ENCODE measurements around the gene KRT78. TPM values are rescaled to one million over a fixed set of nuclear protein-coding genes. Genes with fewer than 3 reads are reported as not detected.

Gene KRT78
- total and polyA plus RNA-seq, 2 donors (not counting 1 experiment from before 2014, with no cell fraction given), result not detected

- H3K27me3 Mint-ChIP-seq, result peaks cover 13% of the 10 kb centered on the region
- H3K27ac ChIP-seq (ENCODE audit: low read length in 2 of 2), result no peak overlapping the region
- no peak overlapping the region for H2AFZ ChIP-seq (ENCODE audit: insufficient read depth, low read depth, low read length, poor library complexity, severe bottlenecking)
- peaks cover 25 to 32% of the 10 kb centered on the region in 2 donors for H3K4me1 ChIP-seq (ENCODE audit: control insufficient read depth in 2 of 2, insufficient read depth in 2 of 2, low read length in 2 of 2)
- TF ChIP-seq, protein P1, sequence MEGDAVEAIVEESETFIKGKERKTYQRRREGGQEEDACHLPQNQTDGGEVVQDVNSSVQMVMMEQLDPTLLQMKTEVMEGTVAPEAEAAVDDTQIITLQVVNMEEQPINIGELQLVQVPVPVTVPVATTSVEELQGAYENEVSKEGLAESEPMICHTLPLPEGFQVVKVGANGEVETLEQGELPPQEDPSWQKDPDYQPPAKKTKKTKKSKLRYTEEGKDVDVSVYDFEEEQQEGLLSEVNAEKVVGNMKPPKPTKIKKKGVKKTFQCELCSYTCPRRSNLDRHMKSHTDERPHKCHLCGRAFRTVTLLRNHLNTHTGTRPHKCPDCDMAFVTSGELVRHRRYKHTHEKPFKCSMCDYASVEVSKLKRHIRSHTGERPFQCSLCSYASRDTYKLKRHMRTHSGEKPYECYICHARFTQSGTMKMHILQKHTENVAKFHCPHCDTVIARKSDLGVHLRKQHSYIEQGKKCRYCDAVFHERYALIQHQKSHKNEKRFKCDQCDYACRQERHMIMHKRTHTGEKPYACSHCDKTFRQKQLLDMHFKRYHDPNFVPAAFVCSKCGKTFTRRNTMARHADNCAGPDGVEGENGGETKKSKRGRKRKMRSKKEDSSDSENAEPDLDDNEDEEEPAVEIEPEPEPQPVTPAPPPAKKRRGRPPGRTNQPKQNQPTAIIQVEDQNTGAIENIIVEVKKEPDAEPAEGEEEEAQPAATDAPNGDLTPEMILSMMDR (IDR thresholded peaks at IDR 0.05), result no peak
- TF ChIP-seq EZH2 (IDR thresholded peaks at IDR 0.05; ENCODE audit: borderline replicate concordance, insufficient read depth, low read depth, low read length, poor library complexity, severe bottlenecking), result no peak
- no peaks in the 10 kb centered on the region for H4K20me1 ChIP-seq (ENCODE audit: control insufficient read depth, insufficient read depth, low read length, poor library complexity, severe bottlenecking)
- ATAC-seq (ENCODE audit: low read depth) (no peak), DNase-seq (no peak)
- peaks cover 37% of the 10 kb centered on the region for H3K4me1 Mint-ChIP-seq
- H3K27ac Mint-ChIP-seq, result no peak overlapping the region
- H3K4me2 ChIP-seq (replicated peaks; ENCODE audit: low read depth, low read length, poor library complexity, severe bottlenecking), result no peak overlapping the region
- no peak overlapping the region for H3K4me3 ChIP-seq (ENCODE audit: control extremely low read depth in 1 of 5, extremely low read depth in 1 of 5, insufficient read depth in 1 of 5, low read depth in 2 of 5, low read length in 4 of 5)
- no peaks in the 10 kb centered on the region for H3K9me3 ChIP-seq (ENCODE audit: control extremely low read depth in 1 of 3, control insufficient read depth in 2 of 3, insufficient read depth in 1 of 3, low read length in 2 of 3)
- H3K36me3 ChIP-seq (replicated peaks in 1 of 2; ENCODE audit: control extremely low read depth in 1 of 2, control insufficient read depth in 1 of 2, extremely low read depth in 1 of 2, insufficient read depth in 2 of 2, low read length in 1 of 2), result no peaks in the 10 kb centered on the region
- no peak overlapping the region for H3K9ac ChIP-seq (ENCODE audit: low read length)
- no peaks in the 10 kb centered on the region for H3K79me2 ChIP-seq (ENCODE audit: control insufficient read depth, insufficient read depth, low read length)
- intact Hi-C loops (cut with micrococcal nuclease), result loop anchor here (10.0 kb wide), 2 partner anchors 287 to 717 kb away; no protein-coding TSS in a partner anchor
- CTCF ChIA-PET, result interaction anchor here (1.8 to 2.5 kb wide), 2 partner anchors 9 to 14 kb away, joined by 11 to 12 read pairs; no protein-coding TSS in a partner anchor
- 67% methylated on average over 6 of the region's 9 CpGs for WGBS (ENCODE audit: insufficient coverage)
- H3K9me3 Mint-ChIP-seq (ENCODE audit: insufficient read depth), result no peaks in the 10 kb centered on the region
- no peak overlapping the region for H3K4me3 Mint-ChIP-seq
- POLR2A ChIA-PET, result no interaction called here
- peaks cover 0 to 19% (median 4%) of the 10 kb centered on the region in 4 experiments for H3K27me3 ChIP-seq (replicated peaks in 1 of 4; ENCODE audit: control extremely low read depth in 1 of 4, control insufficient read depth in 3 of 4, insufficient read depth in 4 of 4, low read length in 3 of 4)
These were observed 22.7 kb upstream of the KRT78 start for GRCh38 chr12:52871291-52872039.
